GM10248 (cell line): ENCODE results near the gene SLC25A13.

Experiments used
- CTCF ChIA-PET: fragments of 300-600 bp; sonication (Branson Sonifier 250); formaldehyde crosslinking; extraction: SDS; loops from one replicate; lab custom pipeline; 2021; ENCODE audit warnings: antibody characterized with exemption; lab: Yijun Ruan, JAX
- POLR2A ChIA-PET: fragments of 350-650 bp; sonication (Branson Sonifier 250); formaldehyde crosslinking; extraction: SDS; loops from one replicate; lab custom pipeline; 2020; ENCODE audit warnings: antibody characterized with exemption; lab: Yijun Ruan, JAX
- DNase-seq: peaks from one replicate; pipeline ENCODE4 v3.0.0; 2012; ENCODE audit errors: extremely low spot score
- CTCF ChIP-seq: IDR thresholded peaks from 2 replicates; pipeline ENCODE4 v1.5.1; 2012; ENCODE audit warnings: mild to moderate bottlenecking, low read depth; ENCODE audit errors: extremely low read depth, missing control alignments, control extremely low read depth

The SLC25A13 gene

GRCh38 chr7:96310110-96310509 lies 11.8 kb downstream of the SLC25A13 start:
- no peak for DNase-seq
- POLR2A ChIA-PET: no interaction called here
- CTCF ChIA-PET: interaction anchor here (1.9 kb wide), 1 partner anchor 19 kb away, joined by 4 read pairs; no protein-coding TSS in a partner anchor
- TF ChIP-seq CTCF: no peak

- DNase-seq: no peak
- POLR2A ChIA-PET: no interaction called here
- no peak for TF ChIP-seq CTCF
- CTCF ChIA-PET: interaction anchor here (1.0 to 1.4 kb wide), 2 partner anchors 10 to 13 kb away, joined by 3 read pairs; no protein-coding TSS in a partner anchor
These were observed 13.0 kb downstream of the SLC25A13 start for GRCh38 chr7:96308950-96309263.

GRCh38 chr7:96308253-96308949 lies 13.5 kb downstream of the SLC25A13 start:
- no peak for TF ChIP-seq CTCF
- DNase-seq: no peak
- CTCF ChIA-PET: interaction anchor here (1.0 to 1.6 kb wide), 3 partner anchors 10 to 24 kb away, joined by 3 read pairs; no protein-coding TSS in a partner anchor
- POLR2A ChIA-PET: no interaction called here

GRCh38 chr7:96306385-96307125 lies 15.3 kb downstream of the SLC25A13 start:
- DNase-seq: no peak
- POLR2A ChIA-PET: no interaction called here
- no peak for TF ChIP-seq CTCF
- CTCF ChIA-PET: interaction anchor here (1.2 to 2.6 kb wide), 2 partner anchors 11 to 12 kb away, joined by 3 to 12 read pairs; no protein-coding TSS in a partner anchor

- ChIA-PET POLR2A (no interaction called here), CTCF (interaction anchor here (1.2 to 2.6 kb wide), 2 partner anchors 10 to 12 kb away, joined by 3 to 12 read pairs; no protein-coding TSS in a partner anchor)
- no peak for TF ChIP-seq CTCF
- DNase-seq: no peak
These were observed 16.0 kb downstream of the SLC25A13 start for GRCh38 chr7:96305915-96306314.

- DNase-seq: no peak
- ChIA-PET POLR2A (no interaction called here), CTCF (interaction anchor here (2.6 kb wide), 1 partner anchor 9 kb away, joined by 12 read pairs; no protein-coding TSS in a partner anchor)
- TF ChIP-seq CTCF: no peak
These were observed 17.3 kb downstream of the SLC25A13 start for GRCh38 chr7:96304573-96304972.
